IMR-90 (cell line): ENCODE data around the gene ANO2. TPM values are rescaled to one million over a fixed set of nuclear protein-coding genes. Genes with fewer than 3 reads are reported as not detected.

Experiments used
- ATAC-seq: fragments of 200-7000 bp; cut with Tn5 transposase; 2 replicates; pipeline ENCODE4 v1.9.1; 2020; ENCODE audit warnings: low read depth, mild to moderate bottlenecking, moderate library complexity
- BruUV-seq: library from RNA; stranded (reverse); fragments of 400-500 nt; replicated peaks from 2 replicates; lab custom pipeline; 2021; lab: Mats Ljungman, UMichigan
- CTCF ChIA-PET: fragments of 300-600 bp; formaldehyde crosslinking; extraction: SDS; loops from one replicate; lab custom pipeline; 2021; ENCODE audit warnings: antibody characterized with exemption; lab: Yijun Ruan, JAX
- POLR2A ChIA-PET: fragments of 300-600 bp; sonication (Branson Sonifier 250); formaldehyde crosslinking; loops from one replicate; lab custom pipeline; 2022; ENCODE audit warnings: antibody characterized with exemption; ENCODE audit not compliant: unreplicated experiment; lab: Charles Lee
- DNase-seq: peaks from one replicate; pipeline ENCODE4 v3.0.0; 2013
- H2AFZ ChIP-seq: replicated peaks from 2 replicates; pipeline ENCODE3; 2013; ENCODE audit warnings: low read length, mild to moderate bottlenecking; ENCODE audit not compliant: poor library complexity
- H2AK5ac ChIP-seq: 2 replicates; pipeline ENCODE4 v1.6.1; 2013; ENCODE audit warnings: low read depth, low read length, inconsistent platforms
- H2AK9ac ChIP-seq: replicated peaks from 2 replicates; pipeline ENCODE3; 2013; ENCODE audit warnings: mild to moderate bottlenecking, low read depth, low read length, moderate library complexity; ENCODE audit not compliant: poor library complexity
- H2BK120ac ChIP-seq: 2 replicates; pipeline ENCODE4 v1.6.1; 2013; ENCODE audit warnings: low read depth, low read length, inconsistent platforms
- H2BK15ac ChIP-seq: 3 replicates; pipeline ENCODE4 v1.6.1; 2013; ENCODE audit warnings: low read depth, low read length, inconsistent platforms
- H2BK20ac ChIP-seq: 2 replicates; pipeline ENCODE4 v1.6.1; 2013; ENCODE audit warnings: low read depth, mild to moderate bottlenecking, inconsistent platforms, low read length, moderate library complexity
- H2BK5ac ChIP-seq: 2 replicates; pipeline ENCODE4 v1.6.1; 2013; ENCODE audit warnings: mild to moderate bottlenecking, low read depth, low read length, inconsistent platforms; ENCODE audit not compliant: poor library complexity, severe bottlenecking
- H3K14ac ChIP-seq: replicated peaks from 2 replicates; pipeline ENCODE4 v1.6.1; 2013; ENCODE audit warnings: low read depth, low read length, inconsistent platforms
- H3K18ac ChIP-seq: 2 replicates; pipeline ENCODE4 v1.6.1; 2013; ENCODE audit warnings: low read depth, low read length, control low read depth
- H3K23ac ChIP-seq: 2 replicates; pipeline ENCODE4 v1.6.1; 2013; ENCODE audit warnings: low read depth, low read length, inconsistent platforms
- H3K27ac ChIP-seq: 2 replicates; pipeline ENCODE4 v1.5.1; 2013; ENCODE audit warnings: mild to moderate bottlenecking, control low read depth, low read length; ENCODE audit not compliant: insufficient read depth
- H3K27me3 ChIP-seq: 2 replicates; pipeline ENCODE4 v1.6.1; 2013; ENCODE audit warnings: low read length; ENCODE audit not compliant: control insufficient read depth, insufficient read depth
- H3K36me3 ChIP-seq: 2 replicates; pipeline ENCODE4 v1.6.1; 2013; ENCODE audit warnings: low read length, mixed read lengths; ENCODE audit not compliant: control insufficient read depth, insufficient read depth
- H3K4ac ChIP-seq: 2 replicates; pipeline ENCODE4 v1.6.1; 2013; ENCODE audit warnings: low read depth, low read length, inconsistent platforms
- H3K4me1 ChIP-seq: 2 replicates; pipeline ENCODE4 v1.6.1; 2013; ENCODE audit warnings: low read length, mixed read lengths; ENCODE audit not compliant: control insufficient read depth, insufficient read depth
- H3K4me2 ChIP-seq: 2 replicates; pipeline ENCODE4 v1.6.1; 2013; ENCODE audit warnings: low read depth, mild to moderate bottlenecking, control low read depth, low read length, moderate library complexity
- H3K4me3 ChIP-seq: 2 replicates; pipeline ENCODE4 v1.5.1; 2013; ENCODE audit warnings: low read depth, mild to moderate bottlenecking, control low read depth, low read length, moderate library complexity; ENCODE audit not compliant: insufficient read depth
- H3K56ac ChIP-seq: 2 replicates; pipeline ENCODE4 v1.6.1; 2013; ENCODE audit warnings: low read length, inconsistent platforms; ENCODE audit not compliant: insufficient read depth; ENCODE audit errors: extremely low read depth
- H3K79me1 ChIP-seq, 2 experiments: 2 replicates each; pipeline ENCODE4 v1.6.1; 2013; ENCODE audit warnings: low read length in 2 of 2, inconsistent platforms in 1 of 2, low read depth in 1 of 2
- H3K9ac ChIP-seq: 2 replicates; pipeline ENCODE4 v1.6.1; 2013; ENCODE audit warnings: low read depth, low read length, control low read depth
- H3K9me1 ChIP-seq: 2 replicates; pipeline ENCODE4 v1.6.1; 2013; ENCODE audit warnings: low read length, inconsistent platforms; ENCODE audit not compliant: insufficient read depth
- H3K9me3 ChIP-seq: 2 replicates; pipeline ENCODE4 v1.6.1; 2013; ENCODE audit warnings: low read length; ENCODE audit not compliant: control insufficient read depth, insufficient read depth
- H4K20me1 ChIP-seq: 2 replicates; pipeline ENCODE4 v1.6.1; 2013; ENCODE audit warnings: low read length, inconsistent platforms; ENCODE audit not compliant: insufficient read depth
- H4K5ac ChIP-seq: 2 replicates; pipeline ENCODE4 v1.6.1; 2013; ENCODE audit warnings: mild to moderate bottlenecking, low read depth, low read length, control low read depth
- H4K8ac ChIP-seq, 2 experiments: 2 replicates each; pipeline ENCODE4 v1.6.1; 2013; ENCODE audit warnings: low read depth in 2 of 2, low read length in 2 of 2, control low read depth in 1 of 2, inconsistent platforms in 1 of 2
- H4K91ac ChIP-seq: 2 replicates; pipeline ENCODE4 v1.6.1; 2013; ENCODE audit warnings: low read depth, low read length, inconsistent platforms; ENCODE audit not compliant: insufficient read depth
- BHLHE40 ChIP-seq: fragments of 150-350 bp; IDR thresholded peaks from 2 replicates; pipeline ENCODE4 v1.6.1; 2016; ENCODE audit warnings: mild to moderate bottlenecking, low read depth, low read length
- CEBPB ChIP-seq: IDR thresholded peaks from 2 replicates; pipeline ENCODE4 v1.6.1; 2012; ENCODE audit warnings: low read depth, low read length, improper control_type of control experiment
- CHD1 ChIP-seq: IDR thresholded peaks from 2 replicates; pipeline ENCODE4 v1.6.1; 2012; ENCODE audit warnings: low read depth, low read length, improper control_type of control experiment
- MAZ ChIP-seq: IDR thresholded peaks from 2 replicates; pipeline ENCODE4 v1.6.1; 2012; ENCODE audit warnings: low read depth, mild to moderate bottlenecking, low read length, improper control_type of control experiment, moderate library complexity, borderline replicate concordance
- MXI1 ChIP-seq: IDR thresholded peaks from 2 replicates; pipeline ENCODE4 v1.6.1; 2012; ENCODE audit warnings: low read depth, mild to moderate bottlenecking, low read length, moderate library complexity, borderline replicate concordance
- POLR2A ChIP-seq: IDR thresholded peaks from 2 replicates; pipeline ENCODE4 v1.6.1; 2012; ENCODE audit warnings: mild to moderate bottlenecking, low read depth, low read length
- RAD21 ChIP-seq: IDR thresholded peaks from 2 replicates; pipeline ENCODE4 v1.6.1; 2012; ENCODE audit warnings: low read length, improper control_type of control experiment
- SMC3 ChIP-seq: fragments of 150-350 bp; IDR thresholded peaks from 2 replicates; pipeline ENCODE4 v1.6.1; 2016; ENCODE audit warnings: low read depth, mild to moderate bottlenecking, antibody characterized with exemption, low read length, moderate library complexity
- WGBS, 2 experiments: methylation state at CpG; one replicate each; pipeline versions ENCODE4 v1.1.5 to v1.1.7; 2013; ENCODE audit warnings: missing lambda C conversion rate in 2 of 2; ENCODE audit not compliant: insufficient read length in 1 of 2; ENCODE audit errors: extremely low coverage in 2 of 2; 5-methylcytosine and 5-hydroxymethylcytosine counted together
- dilution Hi-C: fragments of 300-500 bp; cut with HindIII; formaldehyde crosslinking; loops from one replicate; pipeline ENCODE4 v1.14.3; 2018; ENCODE audit warnings: low sequenced_read_pairs; ENCODE audit not compliant: unreplicated experiment
- in situ Hi-C: fragments of 300-500 bp; cut with MboI; formaldehyde crosslinking; loops from 3 replicates; pipeline ENCODE4 v1.14.3; 2019; ENCODE audit warnings: low sequenced_read_pairs, inconsistent platforms, mixed read lengths
- intact Hi-C: fragments of 100-400 bp; cut with micrococcal nuclease; formaldehyde crosslinking; loops from 2 replicates; pipeline ENCODE4 v1.10.0; 2022
- polyA plus RNA-seq, 3 experiments: library from polyadenylated mRNA; depleted of rRNA; stranded (reverse); fragments of >200 nt; gene quantifications; 2 replicates each; pipeline ENCODE4 v1.2.3, GENCODE V29; 2012; ENCODE audit warnings: low replicate concordance in 1 of 3
- total RNA-seq: library from RNA; depleted of rRNA; stranded (reverse); fragments of >200 nt; gene quantifications from 2 replicates; pipeline ENCODE4 v1.2.3, GENCODE V29; 2012
- TF ChIP-seq, protein P1 (sequence below): conservative IDR thresholded peaks from 2 replicates; pipeline ENCODE4 v1.5.1; 2012; ENCODE audit warnings: mild to moderate bottlenecking, low read depth, low read length, improper control_type of control experiment
- TF ChIP-seq, protein P2 (sequence below): fragments of 150-350 bp; IDR thresholded peaks from 2 replicates; pipeline ENCODE4 v1.6.1; 2017; ENCODE audit warnings: mild to moderate bottlenecking, antibody characterized with exemption, low read length, low read depth

The ANO2 gene
- total and polyA plus RNA-seq, 2 of the 4 experiments (the other 2 are of a cell fraction), result 0.22 TPM; not detected in 1

DNA sequence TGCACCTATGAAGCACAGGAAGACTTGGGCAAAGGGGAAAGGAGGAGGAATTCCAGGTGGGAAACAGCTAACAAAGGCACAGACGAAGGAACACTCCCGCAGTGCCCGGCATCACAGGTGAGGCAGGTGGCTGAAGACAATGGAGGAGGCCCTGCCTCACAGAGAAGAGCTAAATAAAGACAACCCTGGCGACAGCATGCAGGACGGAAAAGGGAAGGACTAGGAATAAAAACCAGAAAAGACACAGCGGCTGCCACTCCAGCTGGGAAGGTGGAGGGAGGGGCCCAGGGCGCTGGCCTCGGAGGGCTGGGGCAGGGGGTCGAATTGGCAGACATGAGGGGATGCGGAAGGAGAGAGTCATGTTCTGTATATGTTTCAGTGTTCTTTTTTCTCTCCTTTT lies 43.0 kb upstream of the ANO2 start:
- no peak overlapping the region for H2BK20ac ChIP-seq
- no peak overlapping the region for H3K4ac ChIP-seq
- H2BK15ac ChIP-seq, result no peak overlapping the region
- WGBS, 2 experiments, result 60% methylated on average over 4 of the region's 10 CpGs; no CpG with 5 or more reads in 1 of the 2 experiments
- dilution Hi-C loops (no loop called here), in situ Hi-C loops (loop anchor here (5.0 kb wide), 2 partner anchors 44 to 299 kb away; no protein-coding TSS in a partner anchor), intact Hi-C loops (loop anchor here (1.0 to 10.0 kb wide), 4 partner anchors 52 to 567 kb away; partner anchors contain the start of gene IFFO1)
- no peak overlapping the region for H2AK9ac ChIP-seq
- H3K14ac ChIP-seq, result no peak overlapping the region
- H2BK5ac ChIP-seq, result no peak overlapping the region
- no peaks in the 10 kb centered on the region for H4K20me1 ChIP-seq
- H2AK5ac ChIP-seq, result no peak overlapping the region
- H3K9ac ChIP-seq, result no peak overlapping the region
- no peaks in the 10 kb centered on the region for H3K4me1 ChIP-seq
- H3K4me3 ChIP-seq, result no peak overlapping the region
- ChIA-PET CTCF (interaction anchor here (0.5 to 3.2 kb wide), 26 partner anchors 9 to 560 kb away, joined by 3 to 46 read pairs (median 4); no protein-coding TSS in a partner anchor), POLR2A (interaction anchor here (0.5 to 1.0 kb wide), 4 partner anchors 52 to 298 kb away, joined by 3 to 4 read pairs (median 3); no protein-coding TSS in a partner anchor)
- H3K27ac ChIP-seq, result no peak overlapping the region
- no peak overlapping the region for H3K18ac ChIP-seq
- H2AFZ ChIP-seq, result no peak overlapping the region
- TF ChIP-seq MXI1 (no peak), MAZ (no peak), CHD1 (no peak), RAD21 (no peak), BHLHE40 (no peak), CEBPB (no peak), SMC3 (no peak), POLR2A (no peak)
- TF ChIP-seq, protein P1, sequence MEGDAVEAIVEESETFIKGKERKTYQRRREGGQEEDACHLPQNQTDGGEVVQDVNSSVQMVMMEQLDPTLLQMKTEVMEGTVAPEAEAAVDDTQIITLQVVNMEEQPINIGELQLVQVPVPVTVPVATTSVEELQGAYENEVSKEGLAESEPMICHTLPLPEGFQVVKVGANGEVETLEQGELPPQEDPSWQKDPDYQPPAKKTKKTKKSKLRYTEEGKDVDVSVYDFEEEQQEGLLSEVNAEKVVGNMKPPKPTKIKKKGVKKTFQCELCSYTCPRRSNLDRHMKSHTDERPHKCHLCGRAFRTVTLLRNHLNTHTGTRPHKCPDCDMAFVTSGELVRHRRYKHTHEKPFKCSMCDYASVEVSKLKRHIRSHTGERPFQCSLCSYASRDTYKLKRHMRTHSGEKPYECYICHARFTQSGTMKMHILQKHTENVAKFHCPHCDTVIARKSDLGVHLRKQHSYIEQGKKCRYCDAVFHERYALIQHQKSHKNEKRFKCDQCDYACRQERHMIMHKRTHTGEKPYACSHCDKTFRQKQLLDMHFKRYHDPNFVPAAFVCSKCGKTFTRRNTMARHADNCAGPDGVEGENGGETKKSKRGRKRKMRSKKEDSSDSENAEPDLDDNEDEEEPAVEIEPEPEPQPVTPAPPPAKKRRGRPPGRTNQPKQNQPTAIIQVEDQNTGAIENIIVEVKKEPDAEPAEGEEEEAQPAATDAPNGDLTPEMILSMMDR, result no peak
- TF ChIP-seq, protein P2, sequence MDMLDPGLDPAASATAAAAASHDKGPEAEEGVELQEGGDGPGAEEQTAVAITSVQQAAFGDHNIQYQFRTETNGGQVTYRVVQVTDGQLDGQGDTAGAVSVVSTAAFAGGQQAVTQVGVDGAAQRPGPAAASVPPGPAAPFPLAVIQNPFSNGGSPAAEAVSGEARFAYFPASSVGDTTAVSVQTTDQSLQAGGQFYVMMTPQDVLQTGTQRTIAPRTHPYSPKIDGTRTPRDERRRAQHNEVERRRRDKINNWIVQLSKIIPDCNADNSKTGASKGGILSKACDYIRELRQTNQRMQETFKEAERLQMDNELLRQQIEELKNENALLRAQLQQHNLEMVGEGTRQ, result no peak
- H4K5ac ChIP-seq, result no peak overlapping the region
- H3K36me3 ChIP-seq, result no peaks in the 10 kb centered on the region
- H4K8ac ChIP-seq, result no peak overlapping the region
- peaks cover 13% of the 10 kb centered on the region for H3K27me3 ChIP-seq
- H3K56ac ChIP-seq, result no peak overlapping the region
- no peaks in the 10 kb centered on the region for H3K9me1 ChIP-seq
- H4K91ac ChIP-seq, result no peak overlapping the region
- no peak for DNase-seq
- BruUV-seq, result no TSS peak
- no peaks in the 10 kb centered on the region for H3K9me3 ChIP-seq
- no peak overlapping the region for H2BK120ac ChIP-seq
- no peaks in the 10 kb centered on the region for H3K79me1 ChIP-seq
- no peak overlapping the region for H3K4me2 ChIP-seq
- H3K23ac ChIP-seq, result no peak overlapping the region
- no peak for ATAC-seq
